ENCODE results near the gene USE1. TPM values are rescaled to one million over a fixed set of nuclear protein-coding genes. Genes with fewer than 3 reads are reported as not detected.

USE1 gene
- total RNA-seq, 1 experiment from 2014 or later = 27.5 TPM

- Histone ChIP-seq H3K9me3 (ENCODE audit: control insufficient read depth in 1 of 2, insufficient read depth in 1 of 2, low read depth in 1 of 2, low read length in 2 of 2) (no peaks in the 10 kb centered on the region), H2AFZ (ENCODE audit: low read depth, low read length, poor library complexity, severe bottlenecking) (no peak overlapping the region), H3K4me2 (ENCODE audit: low read length) (no peak overlapping the region), H4K20me1 (ENCODE audit: insufficient read depth) (no peaks in the 10 kb centered on the region), H3K79me2 (ENCODE audit: insufficient read depth, low read length) (no peaks in the 10 kb centered on the region), H3K27me3 (ENCODE audit: insufficient read depth, low read length) (no peaks in the 10 kb centered on the region), H3K9ac (ENCODE audit: low read length) (no peak overlapping the region), H3K4me3 (replicated peaks in 1 of 2; ENCODE audit: low read depth in 1 of 2, low read length in 2 of 2) (no peak overlapping the region), H3K27ac (ENCODE audit: low read depth, low read length) (no peak overlapping the region), H3K9me2 (ENCODE audit: insufficient read depth) (no peaks in the 10 kb centered on the region), H3K36me3 (ENCODE audit: control insufficient read depth in 1 of 2, insufficient read depth in 2 of 2, low read length in 2 of 2) (peaks cover 18 to 28% of the 10 kb centered on the region in 2 experiments; a peak in 3 of 4 replicates), H3K4me1 (ENCODE audit: control insufficient read depth in 1 of 2, insufficient read depth in 2 of 2, low read length in 2 of 2) (0 out of 4 replicates have a peak, but pooled peaks cover 0 to 3% of the 10 kb centered on the region in 2 experiments)
- ChIA-PET POLR2A (no interaction called here), RAD21 (ENCODE audit: low non-redundant PET in 1 of 2, low total read pairs in 2 of 2, uncharacterized antibody in 2 of 2, unreplicated experiment in 2 of 2) (no interaction called here), CTCF (no interaction called here)
- DNase-seq (ENCODE audit: low read depth, low spot score) = no peak
- TF ChIP-seq POLR2A (IDR thresholded peaks at IDR 0.05; ENCODE audit: borderline replicate concordance, extremely low read depth, insufficient read depth, insufficient read length) = no peak
- no peak for TF ChIP-seq ELF1 (IDR thresholded peaks at IDR 0.05; ENCODE audit: borderline replicate concordance, low read depth)
- no peak for TF ChIP-seq EGR1 (IDR thresholded peaks at IDR 0.05; ENCODE audit: low read depth)
- no peak for TF ChIP-seq RAD21 (IDR thresholded peaks at IDR 0.05; ENCODE audit: low read depth)
- TF ChIP-seq YY1 (IDR thresholded peaks at IDR 0.05; ENCODE audit: extremely low read depth, insufficient replicate concordance, low read depth, low read length) = no peak
- TF ChIP-seq CBX3 (IDR thresholded peaks at IDR 0.05; ENCODE audit: low read depth) = no peak
- no peak for TF ChIP-seq SRF (IDR thresholded peaks at IDR 0.05; ENCODE audit: low read depth)
- TF ChIP-seq ZFX (IDR thresholded peaks at IDR 0.05) = no peak
- TF ChIP-seq EZH2phosphoT487 (IDR thresholded peaks at IDR 0.05; ENCODE audit: borderline replicate concordance) = no peak
- no peak for TF ChIP-seq EZH2 (IDR thresholded peaks at IDR 0.05)
- TF ChIP-seq REST (IDR thresholded peaks at IDR 0.05; ENCODE audit: low read depth) = no peak
- no peak for TF ChIP-seq POLR2AphosphoS5 (IDR thresholded peaks at IDR 0.05; ENCODE audit: low read depth, low read length)
- no peak for TF ChIP-seq CTCF (IDR thresholded peaks at IDR 0.05 in 2 of 3, conservative IDR thresholded peaks at IDR 0.05 in 1 of 3; ENCODE audit: borderline replicate concordance in 1 of 3, insufficient read depth in 1 of 3, low read depth in 2 of 3, low read length in 2 of 3)
- TF ChIP-seq CEBPB (IDR thresholded peaks at IDR 0.05; ENCODE audit: low read depth) = no peak
- TF ChIP-seq SIN3A (IDR thresholded peaks at IDR 0.05; ENCODE audit: low read depth) = no peak
- no peak for TF ChIP-seq MAX (IDR thresholded peaks at IDR 0.05)
- TF ChIP-seq ZNF274 (IDR thresholded peaks at IDR 0.05; ENCODE audit: low read depth, low read length) = no peak
- no peak for TF ChIP-seq SP1 (IDR thresholded peaks at IDR 0.05; ENCODE audit: low read depth)
- TF ChIP-seq JUND (IDR thresholded peaks at IDR 0.05) = no peak
- TF ChIP-seq TCF7L2 (IDR thresholded peaks at IDR 0.05; ENCODE audit: borderline replicate concordance, extremely low read depth, insufficient read depth, insufficient read length) = no peak
- no peak for ATAC-seq
- intact Hi-C loops (cut with micrococcal nuclease) = no loop called here
- BruUV-seq (replicated peaks) = no TSS peak
Observed at GRCh38 chr19:17197666-17198065, 17.5 kb upstream of the USE1 start.

All from HCT116 (cell line).